IMR-90 (cell line): ENCODE data around the gene PXDC1. TPM values are rescaled to one million over a fixed set of nuclear protein-coding genes. Genes with fewer than 3 reads are reported as not detected.

ENCODE experiments used
- ATAC-seq: fragments of 200-7000 bp; cut with Tn5 transposase; 2 replicates; pipeline ENCODE4 v1.9.1; 2020; ENCODE audit warnings: low read depth, mild to moderate bottlenecking, moderate library complexity
- BruUV-seq: library from RNA; stranded (reverse); fragments of 400-500 nt; replicated peaks from 2 replicates; lab custom pipeline; 2021; lab: Mats Ljungman, UMichigan
- CTCF ChIA-PET: fragments of 300-600 bp; formaldehyde crosslinking; extraction: SDS; loops from one replicate; lab custom pipeline; 2021; ENCODE audit warnings: antibody characterized with exemption; lab: Yijun Ruan, JAX
- POLR2A ChIA-PET: fragments of 300-600 bp; sonication (Branson Sonifier 250); formaldehyde crosslinking; loops from one replicate; lab custom pipeline; 2022; ENCODE audit warnings: antibody characterized with exemption; ENCODE audit not compliant: unreplicated experiment; lab: Charles Lee
- DNase-seq: peaks from one replicate; pipeline ENCODE4 v3.0.0; 2013
- H2AFZ ChIP-seq: replicated peaks from 2 replicates; pipeline ENCODE3; 2013; ENCODE audit warnings: low read length, mild to moderate bottlenecking; ENCODE audit not compliant: poor library complexity
- H2AK5ac ChIP-seq: 2 replicates; pipeline ENCODE4 v1.6.1; 2013; ENCODE audit warnings: low read depth, low read length, inconsistent platforms
- H2AK9ac ChIP-seq: replicated peaks from 2 replicates; pipeline ENCODE3; 2013; ENCODE audit warnings: mild to moderate bottlenecking, low read depth, low read length, moderate library complexity; ENCODE audit not compliant: poor library complexity
- H2BK120ac ChIP-seq: 2 replicates; pipeline ENCODE4 v1.6.1; 2013; ENCODE audit warnings: low read depth, low read length, inconsistent platforms
- H2BK15ac ChIP-seq: 3 replicates; pipeline ENCODE4 v1.6.1; 2013; ENCODE audit warnings: low read depth, low read length, inconsistent platforms
- H2BK20ac ChIP-seq: 2 replicates; pipeline ENCODE4 v1.6.1; 2013; ENCODE audit warnings: low read depth, mild to moderate bottlenecking, inconsistent platforms, low read length, moderate library complexity
- H2BK5ac ChIP-seq: 2 replicates; pipeline ENCODE4 v1.6.1; 2013; ENCODE audit warnings: mild to moderate bottlenecking, low read depth, low read length, inconsistent platforms; ENCODE audit not compliant: poor library complexity, severe bottlenecking
- H3K14ac ChIP-seq: replicated peaks from 2 replicates; pipeline ENCODE4 v1.6.1; 2013; ENCODE audit warnings: low read depth, low read length, inconsistent platforms
- H3K18ac ChIP-seq: 2 replicates; pipeline ENCODE4 v1.6.1; 2013; ENCODE audit warnings: low read depth, low read length, control low read depth
- H3K23ac ChIP-seq: 2 replicates; pipeline ENCODE4 v1.6.1; 2013; ENCODE audit warnings: low read depth, low read length, inconsistent platforms
- H3K27ac ChIP-seq: 2 replicates; pipeline ENCODE4 v1.5.1; 2013; ENCODE audit warnings: mild to moderate bottlenecking, control low read depth, low read length; ENCODE audit not compliant: insufficient read depth
- H3K27me3 ChIP-seq: 2 replicates; pipeline ENCODE4 v1.6.1; 2013; ENCODE audit warnings: low read length; ENCODE audit not compliant: control insufficient read depth, insufficient read depth
- H3K36me3 ChIP-seq: 2 replicates; pipeline ENCODE4 v1.6.1; 2013; ENCODE audit warnings: low read length, mixed read lengths; ENCODE audit not compliant: control insufficient read depth, insufficient read depth
- H3K4ac ChIP-seq: 2 replicates; pipeline ENCODE4 v1.6.1; 2013; ENCODE audit warnings: low read depth, low read length, inconsistent platforms
- H3K4me1 ChIP-seq: 2 replicates; pipeline ENCODE4 v1.6.1; 2013; ENCODE audit warnings: low read length, mixed read lengths; ENCODE audit not compliant: control insufficient read depth, insufficient read depth
- H3K4me2 ChIP-seq: 2 replicates; pipeline ENCODE4 v1.6.1; 2013; ENCODE audit warnings: low read depth, mild to moderate bottlenecking, control low read depth, low read length, moderate library complexity
- H3K4me3 ChIP-seq: 2 replicates; pipeline ENCODE4 v1.5.1; 2013; ENCODE audit warnings: low read depth, mild to moderate bottlenecking, control low read depth, low read length, moderate library complexity; ENCODE audit not compliant: insufficient read depth
- H3K56ac ChIP-seq: 2 replicates; pipeline ENCODE4 v1.6.1; 2013; ENCODE audit warnings: low read length, inconsistent platforms; ENCODE audit not compliant: insufficient read depth; ENCODE audit errors: extremely low read depth
- H3K79me1 ChIP-seq, 2 experiments: 2 replicates each; pipeline ENCODE4 v1.6.1; 2013; ENCODE audit warnings: low read length in 2 of 2, inconsistent platforms in 1 of 2, low read depth in 1 of 2
- H3K9ac ChIP-seq: 2 replicates; pipeline ENCODE4 v1.6.1; 2013; ENCODE audit warnings: low read depth, low read length, control low read depth
- H3K9me1 ChIP-seq: 2 replicates; pipeline ENCODE4 v1.6.1; 2013; ENCODE audit warnings: low read length, inconsistent platforms; ENCODE audit not compliant: insufficient read depth
- H3K9me3 ChIP-seq: 2 replicates; pipeline ENCODE4 v1.6.1; 2013; ENCODE audit warnings: low read length; ENCODE audit not compliant: control insufficient read depth, insufficient read depth
- H4K20me1 ChIP-seq: 2 replicates; pipeline ENCODE4 v1.6.1; 2013; ENCODE audit warnings: low read length, inconsistent platforms; ENCODE audit not compliant: insufficient read depth
- H4K5ac ChIP-seq: 2 replicates; pipeline ENCODE4 v1.6.1; 2013; ENCODE audit warnings: mild to moderate bottlenecking, low read depth, low read length, control low read depth
- H4K8ac ChIP-seq, 2 experiments: 2 replicates each; pipeline ENCODE4 v1.6.1; 2013; ENCODE audit warnings: low read depth in 2 of 2, low read length in 2 of 2, control low read depth in 1 of 2, inconsistent platforms in 1 of 2
- H4K91ac ChIP-seq: 2 replicates; pipeline ENCODE4 v1.6.1; 2013; ENCODE audit warnings: low read depth, low read length, inconsistent platforms; ENCODE audit not compliant: insufficient read depth
- BHLHE40 ChIP-seq: fragments of 150-350 bp; IDR thresholded peaks from 2 replicates; pipeline ENCODE4 v1.6.1; 2016; ENCODE audit warnings: mild to moderate bottlenecking, low read depth, low read length
- CEBPB ChIP-seq: IDR thresholded peaks from 2 replicates; pipeline ENCODE4 v1.6.1; 2012; ENCODE audit warnings: low read depth, low read length, improper control_type of control experiment
- CHD1 ChIP-seq: IDR thresholded peaks from 2 replicates; pipeline ENCODE4 v1.6.1; 2012; ENCODE audit warnings: low read depth, low read length, improper control_type of control experiment
- CTCF ChIP-seq: conservative IDR thresholded peaks from 2 replicates; pipeline ENCODE4 v1.5.1; 2012; ENCODE audit warnings: mild to moderate bottlenecking, low read depth, low read length, improper control_type of control experiment
- ELK1 ChIP-seq: fragments of 150-350 bp; IDR thresholded peaks from 2 replicates; pipeline ENCODE4 v1.6.1; 2016; ENCODE audit warnings: low read depth, mild to moderate bottlenecking, low read length, moderate library complexity, borderline replicate concordance
- FOS ChIP-seq: fragments of 150-350 bp; IDR thresholded peaks from 2 replicates; pipeline ENCODE4 v1.6.1; 2016; ENCODE audit warnings: low read depth, low read length
- MAFK ChIP-seq: IDR thresholded peaks from 2 replicates; pipeline ENCODE4 v1.6.1; 2012; ENCODE audit warnings: low read depth, low read length, improper control_type of control experiment
- MAZ ChIP-seq: IDR thresholded peaks from 2 replicates; pipeline ENCODE4 v1.6.1; 2012; ENCODE audit warnings: low read depth, mild to moderate bottlenecking, low read length, improper control_type of control experiment, moderate library complexity, borderline replicate concordance
- MXI1 ChIP-seq: IDR thresholded peaks from 2 replicates; pipeline ENCODE4 v1.6.1; 2012; ENCODE audit warnings: low read depth, mild to moderate bottlenecking, low read length, moderate library complexity, borderline replicate concordance
- NFE2L2 ChIP-seq: fragments of 150-350 bp; IDR thresholded peaks from 2 replicates; pipeline ENCODE4 v1.6.1; 2016; ENCODE audit warnings: low read depth, mild to moderate bottlenecking, low read length
- POLR2A ChIP-seq: IDR thresholded peaks from 2 replicates; pipeline ENCODE4 v1.6.1; 2012; ENCODE audit warnings: mild to moderate bottlenecking, low read depth, low read length
- RAD21 ChIP-seq: IDR thresholded peaks from 2 replicates; pipeline ENCODE4 v1.6.1; 2012; ENCODE audit warnings: low read length, improper control_type of control experiment
- RCOR1 ChIP-seq: IDR thresholded peaks from 2 replicates; pipeline ENCODE4 v1.6.1; 2012; ENCODE audit warnings: mild to moderate bottlenecking, low read length, improper control_type of control experiment; ENCODE audit not compliant: insufficient replicate concordance
- RFX5 ChIP-seq: IDR thresholded peaks from 2 replicates; pipeline ENCODE4 v1.8.0; 2012; ENCODE audit warnings: low read depth, mild to moderate bottlenecking, low read length, moderate library complexity
- SMC3 ChIP-seq: fragments of 150-350 bp; IDR thresholded peaks from 2 replicates; pipeline ENCODE4 v1.6.1; 2016; ENCODE audit warnings: low read depth, mild to moderate bottlenecking, antibody characterized with exemption, low read length, moderate library complexity
- WGBS, 2 experiments: methylation state at CpG; one replicate each; pipeline versions ENCODE4 v1.1.5 to v1.1.7; 2013; ENCODE audit warnings: missing lambda C conversion rate in 2 of 2; ENCODE audit not compliant: insufficient read length in 1 of 2; ENCODE audit errors: extremely low coverage in 2 of 2; 5-methylcytosine and 5-hydroxymethylcytosine counted together
- dilution Hi-C: fragments of 300-500 bp; cut with HindIII; formaldehyde crosslinking; loops from one replicate; pipeline ENCODE4 v1.14.3; 2018; ENCODE audit warnings: low sequenced_read_pairs; ENCODE audit not compliant: unreplicated experiment
- in situ Hi-C: fragments of 300-500 bp; cut with MboI; formaldehyde crosslinking; loops from 3 replicates; pipeline ENCODE4 v1.14.3; 2019; ENCODE audit warnings: low sequenced_read_pairs, inconsistent platforms, mixed read lengths
- intact Hi-C: fragments of 100-400 bp; cut with micrococcal nuclease; formaldehyde crosslinking; loops from 2 replicates; pipeline ENCODE4 v1.10.0; 2022
- polyA plus RNA-seq, 3 experiments: library from polyadenylated mRNA; depleted of rRNA; stranded (reverse); fragments of >200 nt; gene quantifications; 2 replicates each; pipeline ENCODE4 v1.2.3, GENCODE V29; 2012; ENCODE audit warnings: low replicate concordance in 1 of 3
- total RNA-seq: library from RNA; depleted of rRNA; stranded (reverse); fragments of >200 nt; gene quantifications from 2 replicates; pipeline ENCODE4 v1.2.3, GENCODE V29; 2012
- TF ChIP-seq, protein P1 (sequence below): fragments of 150-350 bp; IDR thresholded peaks from 2 replicates; pipeline ENCODE4 v1.6.1; 2017; ENCODE audit warnings: mild to moderate bottlenecking, antibody characterized with exemption, low read length, low read depth

Gene PXDC1
- total and polyA plus RNA-seq, 2 of the 4 experiments (the other 2 are of a cell fraction), result 63.3 to 72.2 TPM

DNA sequence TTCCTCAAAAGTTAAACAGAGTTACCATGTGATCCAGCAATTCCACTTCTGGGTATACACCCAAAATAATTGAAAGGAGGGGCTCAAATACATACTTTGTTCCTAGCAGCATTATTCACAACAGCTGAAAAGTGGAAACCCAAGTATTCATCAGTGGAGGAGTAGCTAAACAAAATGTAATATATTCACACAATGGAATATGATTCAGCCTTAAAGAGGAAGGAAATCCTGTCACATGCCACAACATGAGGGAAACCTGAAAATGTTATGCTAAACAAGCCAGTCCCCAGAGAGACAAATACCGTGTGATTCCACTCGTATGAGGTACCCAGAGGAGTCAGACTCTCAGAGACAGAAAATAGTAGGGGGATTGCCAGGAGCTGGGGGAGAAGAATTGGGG is 44.5 kb downstream of the PXDC1 start:
- no peak overlapping the region for H2BK15ac ChIP-seq
- no peak overlapping the region for H2AFZ ChIP-seq
- H2BK5ac ChIP-seq, result no peak overlapping the region
- TF ChIP-seq CTCF (no peak), MAFK (no peak), NFE2L2 (no peak), RFX5 (no peak), MAZ (no peak), CHD1 (no peak), BHLHE40 (no peak), FOS (no peak), ELK1 (no peak), MXI1 (no peak), POLR2A (no peak), RAD21 (no peak), CEBPB (no peak), SMC3 (no peak), RCOR1 (no peak)
- TF ChIP-seq, protein P1, sequence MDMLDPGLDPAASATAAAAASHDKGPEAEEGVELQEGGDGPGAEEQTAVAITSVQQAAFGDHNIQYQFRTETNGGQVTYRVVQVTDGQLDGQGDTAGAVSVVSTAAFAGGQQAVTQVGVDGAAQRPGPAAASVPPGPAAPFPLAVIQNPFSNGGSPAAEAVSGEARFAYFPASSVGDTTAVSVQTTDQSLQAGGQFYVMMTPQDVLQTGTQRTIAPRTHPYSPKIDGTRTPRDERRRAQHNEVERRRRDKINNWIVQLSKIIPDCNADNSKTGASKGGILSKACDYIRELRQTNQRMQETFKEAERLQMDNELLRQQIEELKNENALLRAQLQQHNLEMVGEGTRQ, result no peak
- no peak overlapping the region for H4K91ac ChIP-seq
- no TSS peak for BruUV-seq
- no peak overlapping the region for H3K4me2 ChIP-seq
- H3K56ac ChIP-seq, result no peak overlapping the region
- no peaks in the 10 kb centered on the region for H3K9me1 ChIP-seq
- H2BK20ac ChIP-seq, result no peak overlapping the region
- H3K36me3 ChIP-seq, result no peaks in the 10 kb centered on the region
- ChIA-PET POLR2A (no interaction called here), CTCF (interaction anchor here (0.6 kb wide), 1 partner anchor 549 kb away, joined by 3 read pairs; no protein-coding TSS in a partner anchor)
- no peak overlapping the region for H3K18ac ChIP-seq
- no peak overlapping the region for H3K23ac ChIP-seq
- in situ Hi-C loops, result no loop called here
- dilution Hi-C loops, result no loop called here
- H4K5ac ChIP-seq, result no peak overlapping the region
- no peak overlapping the region for H2AK5ac ChIP-seq
- no peak overlapping the region for H3K27ac ChIP-seq
- no peaks in the 10 kb centered on the region for H3K4me1 ChIP-seq
- no peaks in the 10 kb centered on the region for H3K9me3 ChIP-seq
- no peak overlapping the region for H4K8ac ChIP-seq
- H2BK120ac ChIP-seq, result no peak overlapping the region
- intact Hi-C loops, result no loop called here
- ATAC-seq (no peak), DNase-seq (peak; percentile 18)
- H3K4me3 ChIP-seq, result no peak overlapping the region
- no peak overlapping the region for H3K4ac ChIP-seq
- no peaks in the 10 kb centered on the region for H4K20me1 ChIP-seq
- H3K14ac ChIP-seq, result no peak overlapping the region
- WGBS, 2 experiments, result no CpG with 5 or more reads among the region's 2 CpGs
- no peak overlapping the region for H2AK9ac ChIP-seq
- no peaks in the 10 kb centered on the region for H3K79me1 ChIP-seq
- H3K9ac ChIP-seq, result no peak overlapping the region
- peaks cover 8% of the 10 kb centered on the region; the same call in 1 of the 2 replicates for H3K27me3 ChIP-seq
